GM18508 (cell line): ENCODE results near the gene GPC3.
"Not testable (repeated sequence)": the region's sequence is repeated elsewhere in the genome, so short reads cannot be mapped to it uniquely, and the experiment has no call there.

Source experiments
- ATAC-seq: cut with Tn5 transposase; IDR thresholded peaks from one replicate; pipeline ENCODE4 v1.9.1; 2021; ENCODE audit warnings: moderate number of reproducible peaks; ENCODE audit not compliant: insufficient read depth, unreplicated experiment

The GPC3 gene

GRCh38 chrX:133985164-133985966 lies at the start of gene GPC3:
TSS of gene GPC3 (minus strand) at chrX:133985594.
- ATAC-seq, result peak; percentile 61

DNA sequence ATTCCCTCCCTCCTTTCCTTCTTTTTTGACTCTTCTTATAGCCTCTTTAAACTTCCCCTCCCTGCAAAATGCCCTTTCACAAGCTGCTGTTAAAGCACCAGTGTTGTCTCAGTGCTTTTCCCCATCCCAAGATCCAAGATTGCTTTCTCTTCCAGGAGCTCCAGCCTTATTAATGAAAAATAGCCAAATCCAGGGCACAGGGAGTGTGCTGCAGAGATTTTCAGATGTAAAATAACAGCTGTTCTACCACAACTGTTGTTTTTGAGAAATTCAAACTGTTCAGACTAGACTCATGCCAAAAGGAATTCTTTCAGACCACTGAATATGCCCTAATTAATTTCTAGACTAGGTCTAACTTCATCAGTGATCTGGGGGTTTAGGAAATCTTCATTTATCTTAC lies 47.0 kb upstream of the GPC3 start:
- ATAC-seq, result no peak

- no peak for ATAC-seq
Measured at GRCh38 chrX:134026565-134027311, 41.3 kb upstream of the GPC3 start.

DNA sequence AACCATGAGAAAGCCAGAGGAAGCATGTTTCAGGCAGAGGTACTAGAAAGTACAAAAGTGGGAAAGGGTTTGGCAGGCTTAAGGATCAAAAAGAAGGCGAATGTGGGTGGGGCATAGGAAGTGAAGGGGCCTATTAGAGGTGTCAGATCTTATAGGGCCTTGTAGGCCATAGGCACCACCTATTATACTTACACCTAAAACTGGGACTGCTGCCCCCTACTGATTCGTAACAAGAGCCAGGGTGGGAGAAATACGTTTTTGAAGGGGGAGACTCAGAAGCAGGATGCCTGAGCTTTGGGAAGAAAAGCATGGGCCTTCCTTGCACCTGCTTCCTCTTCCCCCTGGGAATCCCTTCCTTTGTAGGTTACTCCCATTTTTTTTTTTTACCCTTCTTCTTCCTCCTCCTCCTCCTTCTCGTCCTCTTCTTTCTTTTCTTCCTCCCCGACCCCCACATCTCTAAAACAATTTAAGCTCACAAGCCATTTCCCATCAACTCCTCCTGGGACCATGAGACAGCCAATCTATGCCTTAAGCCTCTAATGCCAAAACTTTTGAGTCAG lies 40.7 kb upstream of the GPC3 start:
- no peak for ATAC-seq

DNA sequence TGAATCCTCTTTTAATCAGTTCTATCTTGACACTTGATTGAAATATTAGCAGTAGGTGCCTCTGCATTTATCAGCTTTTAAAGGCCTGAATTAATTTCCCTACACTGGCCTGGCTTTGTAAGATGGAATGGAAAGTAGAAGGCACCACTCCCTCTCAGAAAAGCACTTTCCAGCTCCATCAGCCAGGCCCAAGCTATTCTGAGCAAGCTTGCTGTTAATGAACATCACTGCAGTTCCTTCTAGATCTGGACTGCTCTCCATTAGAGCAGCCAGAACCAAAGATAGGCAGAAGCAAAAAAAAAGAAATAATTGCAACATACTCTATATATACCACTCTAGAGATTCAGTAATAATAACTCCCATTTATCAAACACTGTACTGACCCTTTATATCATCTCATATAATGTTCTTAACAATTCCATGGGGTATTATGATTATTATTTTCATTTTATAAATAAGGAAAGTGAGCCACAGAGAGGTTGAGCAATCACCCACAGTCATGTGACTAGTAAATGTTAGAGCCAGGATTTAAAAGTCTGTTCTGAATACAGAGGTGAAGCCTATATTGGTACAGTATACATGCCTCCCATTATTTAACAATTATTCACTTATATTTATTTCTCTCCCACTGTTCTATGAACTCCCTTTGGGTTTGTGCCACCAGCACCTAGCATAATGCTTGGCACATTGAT lies 39.4 kb upstream of the GPC3 start:
- no peak for ATAC-seq

DNA sequence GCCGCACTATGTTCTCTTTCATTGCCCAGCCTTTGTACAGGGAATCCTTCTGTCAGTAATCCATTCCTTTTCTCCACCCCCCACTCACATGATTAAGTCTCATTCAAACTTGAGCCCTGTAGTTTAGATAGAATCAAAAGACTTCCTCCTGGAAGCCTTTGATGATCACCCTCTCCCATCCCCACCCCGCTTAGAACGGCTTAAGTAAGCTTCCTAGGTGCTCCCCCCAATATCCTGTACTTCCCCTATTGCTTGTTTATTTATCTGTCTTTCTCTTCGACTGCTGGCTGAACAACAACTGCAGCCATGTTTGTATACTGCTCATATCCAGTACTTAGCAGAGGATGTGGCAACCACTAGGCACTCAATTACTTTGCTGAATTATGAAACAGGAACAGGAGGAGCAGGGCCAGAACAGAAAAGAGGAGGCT lies 38.5 kb upstream of the GPC3 start:
- no peak for ATAC-seq

- no peak for ATAC-seq
Measured at GRCh38 chrX:134020910-134021309, 35.5 kb upstream of the GPC3 start.

DNA sequence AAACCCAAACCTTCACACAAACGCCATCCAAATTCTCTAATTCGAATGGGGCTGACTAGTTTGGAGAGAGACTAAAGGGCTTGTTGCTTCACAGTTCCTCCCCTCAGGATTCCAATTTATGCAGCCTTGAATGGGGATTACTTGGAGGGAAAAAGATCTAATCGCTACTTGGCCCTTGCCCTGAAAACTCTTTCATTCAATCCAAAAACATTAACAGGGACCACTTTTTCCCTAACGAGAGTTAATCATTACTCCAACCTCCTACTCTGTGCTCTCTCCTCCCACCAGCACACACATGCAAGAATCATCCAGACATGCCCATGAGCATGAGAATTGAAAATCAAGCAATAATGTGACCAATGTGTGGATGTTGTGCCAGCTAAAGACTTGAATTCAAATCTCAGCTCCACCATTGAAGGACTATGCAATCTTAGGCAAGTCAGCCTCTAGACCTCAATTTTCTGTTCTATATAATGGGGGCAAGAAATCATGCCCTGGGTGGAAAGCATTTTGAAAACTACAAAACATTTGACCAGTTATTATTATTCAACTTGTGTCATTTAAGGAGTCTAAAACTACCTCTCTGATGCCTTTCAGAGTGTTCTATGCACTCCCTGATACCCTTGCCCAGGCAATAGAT lies 34.3 kb upstream of the GPC3 start:
- no peak for ATAC-seq

- not testable (repeated sequence) for ATAC-seq
Measured at GRCh38 chrX:134016309-134016708, 30.9 kb upstream of the GPC3 start.

GRCh38 chrX:134015510-134015909 lies 30.1 kb upstream of the GPC3 start:
- not testable (repeated sequence) for ATAC-seq

- no peak for ATAC-seq
Measured at GRCh38 chrX:134013524-134013923, 28.1 kb upstream of the GPC3 start.

GRCh38 chrX:134013092-134013497 lies 27.7 kb upstream of the GPC3 start:
- no peak for ATAC-seq

- no peak for ATAC-seq
Measured at GRCh38 chrX:134010690-134011089, 25.3 kb upstream of the GPC3 start.

DNA sequence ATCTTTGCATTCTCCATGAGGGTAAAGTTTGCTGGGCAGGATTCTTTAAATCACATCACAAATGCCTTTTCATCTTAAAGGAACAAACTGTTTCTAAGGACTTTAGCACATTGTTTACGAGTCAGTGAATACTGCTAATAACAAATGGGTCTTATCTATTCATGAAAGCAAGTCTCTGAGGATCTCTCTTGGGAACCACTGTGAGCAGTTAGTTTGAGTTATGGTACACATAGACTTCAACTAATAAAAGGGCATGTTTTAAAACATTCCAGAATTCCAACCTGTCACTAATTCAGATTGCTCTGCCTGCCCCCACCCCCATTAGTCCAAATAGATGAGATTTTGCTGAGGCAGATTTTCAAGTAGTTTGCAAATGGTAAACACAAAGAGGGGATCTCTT lies 22.3 kb upstream of the GPC3 start:
- ATAC-seq, result no peak

DNA sequence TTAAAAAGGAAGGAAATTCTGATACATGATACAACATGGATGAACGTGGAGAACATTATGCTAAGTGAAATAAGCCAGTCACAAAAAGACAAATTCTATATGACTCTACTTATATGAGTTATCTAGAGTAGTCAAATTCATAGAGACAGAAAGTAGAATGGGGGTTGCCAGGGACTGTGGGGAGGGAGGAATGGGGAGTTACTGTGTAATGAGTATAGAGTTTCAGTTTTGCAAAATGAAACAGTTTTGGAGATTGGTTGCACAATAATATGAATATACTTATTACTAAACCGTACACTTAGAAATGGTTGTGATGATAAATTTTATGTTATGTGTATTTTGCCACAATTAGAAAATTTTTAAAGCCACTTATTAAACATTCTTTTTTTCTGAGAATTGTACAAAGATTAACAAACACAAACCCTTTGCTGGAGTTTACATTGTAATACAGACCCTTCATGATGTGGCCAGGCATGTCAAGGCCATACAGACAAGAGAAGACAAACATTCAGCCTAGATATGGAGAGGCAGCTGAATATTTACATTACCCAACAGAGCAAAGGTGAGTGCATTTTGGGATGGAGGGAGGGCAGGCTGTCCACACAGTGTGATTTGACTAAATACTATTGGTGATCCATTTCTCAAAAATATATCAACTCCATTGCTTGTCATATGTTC lies 21.2 kb upstream of the GPC3 start:
- ATAC-seq, result peak; percentile 90

DNA sequence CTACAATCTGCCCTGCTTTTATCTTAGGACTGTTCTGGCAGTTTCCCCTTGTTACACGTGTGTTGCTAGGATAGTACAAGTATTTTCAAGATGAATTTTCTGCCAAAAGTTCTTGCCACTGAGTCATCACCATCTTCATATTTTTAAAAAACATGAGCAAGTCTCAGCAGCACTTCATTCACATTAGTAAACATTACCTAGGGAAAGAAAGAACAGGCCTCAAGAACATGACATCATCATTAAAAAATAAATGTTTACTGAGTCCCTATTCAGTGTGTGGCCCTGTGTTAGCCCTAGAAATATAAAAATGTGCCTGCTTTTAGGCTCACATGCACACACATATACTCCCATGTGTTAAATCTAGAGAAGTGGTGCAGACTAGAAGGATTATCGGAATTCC lies 18.7 kb upstream of the GPC3 start:
- no peak for ATAC-seq

- no peak for ATAC-seq
Measured at GRCh38 chrX:134002921-134003615, 17.7 kb upstream of the GPC3 start.

- no peak for ATAC-seq
Measured at GRCh38 chrX:134000260-134001245, 15.2 kb upstream of the GPC3 start.
